HG03280 (cell line): ENCODE data around the gene BRAP.
"Not testable (repeated sequence)": the region's sequence is repeated elsewhere in the genome, so short reads cannot be mapped to it uniquely, and the experiment has no call there.

Experiments used
- ATAC-seq: cut with Tn5 transposase; IDR thresholded peaks from one replicate; pipeline ENCODE4 v1.9.1; 2021; ENCODE audit warnings: mild to moderate bottlenecking, moderate library complexity; ENCODE audit not compliant: unreplicated experiment

BRAP gene

GRCh38 chr12:111677186-111677585, 8.6 kb downstream of the BRAP start:
- no peak for ATAC-seq

DNA sequence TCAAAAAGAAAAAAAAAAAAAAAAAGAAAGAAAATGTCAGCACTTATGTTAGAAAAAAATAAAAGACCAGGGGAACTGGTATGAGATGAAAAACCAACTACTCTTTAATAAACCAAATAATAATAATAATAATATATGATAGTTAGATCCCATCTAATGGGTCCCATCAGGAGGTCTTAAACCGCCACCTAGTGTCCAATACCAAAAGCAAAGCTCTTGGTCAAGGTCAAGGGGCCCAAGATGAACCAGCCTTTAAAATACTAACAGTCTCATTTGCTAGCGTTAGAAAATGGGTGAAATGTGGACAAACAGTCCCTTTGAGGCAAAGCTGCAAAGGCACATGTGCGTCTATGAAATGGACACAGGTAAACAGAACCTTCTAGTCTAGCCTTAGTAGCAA, 12.3 kb downstream of the BRAP start:
- ATAC-seq, result no peak

DNA sequence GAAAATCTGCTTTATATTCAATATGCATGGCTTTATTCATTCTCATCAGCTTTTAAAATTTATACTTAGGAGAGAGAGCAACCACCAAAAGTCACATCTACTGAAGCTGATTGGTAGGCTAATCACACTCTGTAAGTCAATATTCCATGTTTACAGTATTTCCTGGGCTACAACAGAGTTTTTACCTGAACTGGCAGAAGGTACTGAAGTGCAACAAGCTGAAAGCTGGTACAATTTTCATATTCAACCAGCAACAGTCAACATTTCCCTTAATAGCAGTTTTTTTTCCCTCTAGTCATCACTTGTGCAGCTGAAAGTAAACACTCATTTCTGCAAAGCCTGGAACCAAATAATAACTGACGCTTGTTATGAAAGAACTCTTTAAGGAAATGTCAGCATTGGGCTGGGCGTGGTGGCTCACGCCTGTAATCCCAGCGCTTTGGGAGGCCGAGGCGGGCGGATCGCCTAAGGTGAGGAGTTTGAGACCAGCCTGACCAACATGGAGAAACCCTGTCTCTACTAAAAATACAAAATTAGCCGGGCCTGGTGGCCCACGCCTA, 12.9 kb downstream of the BRAP start:
- ATAC-seq, result no peak

DNA sequence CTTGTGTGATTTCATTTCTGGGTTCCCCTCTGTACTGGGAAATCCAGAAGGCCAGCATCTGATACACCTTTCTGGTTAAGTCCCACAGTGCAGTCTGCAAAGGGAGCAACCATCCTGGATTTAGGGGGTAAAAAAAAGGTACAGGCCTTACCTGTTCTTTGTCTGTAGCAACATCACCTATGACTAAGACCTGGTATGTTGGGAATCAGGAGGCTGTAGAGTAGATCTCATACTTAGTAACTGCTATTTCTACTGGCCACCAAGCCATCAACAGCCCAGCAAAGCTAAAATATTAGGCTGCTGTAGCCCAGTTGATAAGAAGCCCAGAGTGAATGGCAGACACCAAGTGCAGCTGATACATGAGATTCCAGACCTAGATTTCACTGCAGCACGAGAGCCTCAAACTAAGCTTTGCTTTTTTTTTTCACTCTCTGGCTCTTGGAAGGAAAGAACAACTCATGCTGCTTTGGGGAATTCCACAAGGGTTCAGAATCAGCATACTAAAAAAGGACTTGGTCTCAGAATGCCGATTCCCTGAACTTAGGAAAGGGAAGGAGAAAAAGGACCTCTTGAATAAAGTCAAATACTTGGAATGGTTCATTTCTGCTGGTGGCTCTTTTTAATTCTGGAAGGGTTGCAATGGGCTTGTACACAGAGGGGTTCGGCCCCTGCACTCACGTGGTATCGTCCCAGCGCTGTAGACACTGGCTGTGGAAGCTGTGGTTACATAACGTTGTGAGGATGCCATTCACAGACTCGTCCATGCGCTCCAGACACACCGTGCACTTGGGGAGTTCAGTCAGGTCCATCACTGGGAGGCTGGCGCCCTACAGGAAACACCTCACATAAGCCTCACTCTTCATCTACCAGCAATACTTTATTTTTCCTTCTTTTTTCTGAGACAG, 20.5 kb downstream of the BRAP start:
- no peak for ATAC-seq

- no peak for ATAC-seq
Measured at GRCh38 chr12:111664499-111664898, 21.3 kb downstream of the BRAP start.

GRCh38 chr12:111656016-111656415, 29.7 kb downstream of the BRAP start:
- no peak for ATAC-seq

- no peak for ATAC-seq
Measured at GRCh38 chr12:111655356-111655755, 30.4 kb downstream of the BRAP start.

GRCh38 chr12:111653596-111653995, 32.2 kb downstream of the BRAP start:
- ATAC-seq, result no peak

DNA sequence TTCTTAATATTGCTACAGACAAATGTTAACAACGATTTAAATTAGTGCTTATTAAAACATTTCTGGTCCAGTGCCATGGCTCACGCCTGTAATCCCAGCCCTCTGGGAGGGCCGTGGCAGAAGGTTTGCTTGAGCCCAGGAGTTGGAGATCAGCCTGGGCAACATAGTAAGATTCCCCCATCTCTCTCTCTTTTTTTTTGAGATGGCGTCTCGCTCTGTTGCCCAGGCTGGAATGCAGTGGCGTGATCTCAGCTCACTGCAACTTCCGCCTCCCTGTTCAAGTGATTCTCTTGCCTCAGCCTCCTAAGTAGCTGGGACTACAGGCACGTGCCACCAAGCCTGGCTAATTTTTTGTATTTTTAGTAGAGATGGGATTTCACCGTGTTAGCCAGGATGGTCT, 33.2 kb downstream of the BRAP start:
- ATAC-seq, result not testable (repeated sequence)

DNA sequence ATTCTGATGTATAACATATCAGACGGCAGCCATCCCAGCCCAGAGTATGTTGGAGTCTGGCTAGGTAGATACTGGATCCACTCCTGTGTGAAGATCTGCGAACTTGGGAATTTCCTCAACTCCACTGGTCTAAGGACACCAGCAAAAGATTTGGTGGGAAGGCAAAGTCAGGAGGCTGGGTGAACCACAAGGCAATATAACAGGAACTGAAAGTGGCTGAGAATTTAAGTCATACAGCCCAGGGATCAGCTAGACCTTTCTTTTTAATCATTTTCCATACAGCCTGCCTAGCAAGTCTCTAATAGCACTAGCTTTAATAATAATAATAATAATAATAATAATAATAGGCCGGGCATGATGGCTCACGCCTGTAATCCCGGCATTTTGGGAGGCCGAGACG, 34.8 kb downstream of the BRAP start:
- ATAC-seq, result no peak

DNA sequence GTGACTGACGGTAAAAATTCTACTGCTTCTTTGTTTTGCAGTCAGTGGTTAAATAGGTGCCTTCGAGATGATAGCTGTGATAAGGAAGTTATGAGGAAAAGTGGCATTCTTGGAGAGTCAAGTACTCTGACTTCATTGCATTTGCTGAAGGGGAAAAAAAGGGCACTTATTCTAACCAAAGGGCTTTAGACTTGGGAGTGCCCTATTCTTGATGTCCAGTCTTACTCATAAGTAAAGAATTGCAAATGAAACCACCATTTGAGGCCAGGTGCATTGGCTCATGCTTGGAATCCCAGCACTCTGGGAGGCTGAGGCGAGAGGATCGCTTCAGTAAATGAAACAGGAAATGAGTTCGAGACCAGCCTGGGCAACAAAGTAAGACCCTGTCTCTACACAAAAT, 40.3 kb downstream of the BRAP start:
- ATAC-seq, result no peak

- ATAC-seq, result no peak
Measured at GRCh38 chr12:111643427-111643826, 42.3 kb downstream of the BRAP start.

DNA sequence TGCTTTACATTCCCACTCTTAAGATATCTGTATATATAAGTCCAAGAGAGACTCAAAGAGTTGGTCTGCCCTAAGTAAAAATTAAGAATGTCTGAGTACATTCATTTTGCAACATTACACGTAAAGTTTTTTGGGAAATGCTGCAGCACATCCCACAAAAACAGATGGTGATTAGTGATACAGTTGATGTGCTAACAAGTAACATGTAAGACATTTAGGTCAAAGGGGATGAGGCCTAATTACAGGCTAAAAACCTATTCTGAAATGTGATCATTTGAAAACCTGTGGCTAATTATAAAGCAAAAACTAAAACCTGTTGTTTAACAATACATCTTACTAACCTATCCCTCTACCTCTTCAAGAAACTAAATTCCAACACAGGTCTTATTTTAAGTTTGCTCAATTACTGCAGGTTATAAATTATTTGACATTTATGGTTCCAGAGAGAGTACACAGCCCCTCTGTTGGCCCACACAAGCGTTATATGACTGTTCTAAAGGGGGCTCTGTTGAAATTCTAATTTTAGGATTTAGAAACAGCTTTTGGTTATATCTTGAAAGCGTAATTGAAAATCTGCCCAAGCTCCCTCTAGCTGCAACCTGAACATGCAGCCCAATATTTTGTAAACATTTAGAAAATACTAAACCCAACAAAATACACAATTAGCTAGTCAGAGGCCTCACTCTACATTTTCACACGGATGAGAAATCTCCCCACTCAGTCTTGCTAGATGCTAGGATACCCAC, 42.9 kb downstream of the BRAP start:
- no peak for ATAC-seq

DNA sequence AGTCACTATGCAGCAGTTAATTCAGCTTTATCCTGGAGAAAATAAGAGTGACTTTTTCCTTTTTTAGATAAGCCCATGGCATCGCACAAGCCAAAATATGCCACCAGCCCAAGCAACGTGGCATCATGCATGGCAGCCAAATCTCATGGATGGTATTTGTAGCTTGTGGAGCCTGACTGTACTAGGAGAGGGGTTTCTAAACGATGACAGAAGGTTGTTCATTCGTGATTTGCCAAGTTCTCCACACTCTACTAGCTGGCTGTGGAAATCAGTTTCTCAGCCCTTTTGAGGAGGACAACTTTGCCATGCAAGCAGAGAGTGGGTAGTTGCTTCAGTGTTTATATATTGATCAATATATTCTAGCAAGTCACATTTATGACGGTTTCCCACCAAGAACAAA, 45.2 kb downstream of the BRAP start:
- ATAC-seq, result no peak

- ATAC-seq, result no peak
Measured at GRCh38 chr12:111638556-111638955, 47.2 kb downstream of the BRAP start.

GRCh38 chr12:111636209-111636945, 49.4 kb downstream of the BRAP start:
- no peak for ATAC-seq

DNA sequence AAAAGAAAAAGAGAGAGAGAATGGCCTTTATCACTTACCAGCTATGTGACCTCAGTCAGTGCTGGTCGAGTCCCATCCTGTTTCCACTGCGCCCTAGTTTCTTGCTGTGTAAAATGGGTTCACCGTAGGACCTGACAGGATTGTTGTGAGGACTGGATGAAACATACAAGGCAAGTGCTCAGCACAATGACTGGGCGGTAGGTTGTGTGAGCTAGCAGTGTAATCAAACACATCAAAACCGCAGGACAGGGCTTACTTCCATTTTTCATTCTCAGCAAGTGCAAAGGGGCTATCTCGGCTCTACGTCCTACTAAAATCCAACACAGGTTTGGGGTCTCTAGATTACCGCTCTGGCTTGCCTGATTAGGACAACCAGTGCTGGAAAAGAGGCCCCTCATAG, 50.2 kb downstream of the BRAP start:
- no peak for ATAC-seq

GRCh38 chr12:111628505-111629260, 57.1 kb downstream of the BRAP start:
- no peak for ATAC-seq

GRCh38 chr12:111626230-111626629, 59.5 kb downstream of the BRAP start:
- no peak for ATAC-seq

- ATAC-seq, result no peak
Measured at GRCh38 chr12:111624540-111624939, 61.2 kb downstream of the BRAP start.
